GM12878 (cell line): ENCODE results near the gene EPB41. TPM values are rescaled to one million over a fixed set of nuclear protein-coding genes. Genes with fewer than 3 reads are reported as not detected.

Experiments
- ATAC-seq: fragments of 200-7000 bp; cut with Tn5 transposase; 3 replicates; pipeline ENCODE4 v1.9.1; 2020; ENCODE audit warnings: mild to moderate bottlenecking, moderate library complexity
- BruUV-seq: library from RNA; stranded (reverse); fragments of 400-500 nt; replicated peaks from 2 replicates; lab custom pipeline; 2021; lab: Mats Ljungman, UMichigan
- CTCF ChIA-PET: fragments of 300-600 bp; sonication (Branson Sonifier 250); formaldehyde crosslinking; extraction: SDS; loops from one replicate; lab custom pipeline; 2021; ENCODE audit warnings: inconsistent platforms; lab: Yijun Ruan, JAX
- POLR2A ChIA-PET: fragments of 350-600 bp; formaldehyde crosslinking; extraction: SDS; loops from one replicate; lab custom pipeline; 2021; ENCODE audit warnings: inconsistent platforms; lab: Charles Lee
- RAD21 ChIA-PET: fragments of 300-600 bp; sonication (Branson Sonifier 250); formaldehyde crosslinking; loops from one replicate; lab custom pipeline; 2023; ENCODE audit warnings: antibody characterized with exemption; ENCODE audit not compliant: unreplicated experiment; lab: Charles Lee
- SMC1A ChIA-PET: fragments of 300-600 bp; sonication (Branson Sonifier 250); formaldehyde crosslinking; loops from one replicate; lab custom pipeline; 2023; ENCODE audit not compliant: unreplicated experiment, uncharacterized antibody; lab: Charles Lee
- DNase-seq: peaks from one replicate; pipeline ENCODE4 v3.0.0-alpha.2; 2011; ENCODE audit warnings: low read depth, low spot score
- FAIRE-seq: peaks from 3 replicates; lab custom pipeline; 2011; peaks lifted over from hg19 to GRCh38; lab: Jason Lieb, UNC
- H2AFZ ChIP-seq: 2 replicates; pipeline ENCODE4 v1.6.0; 2011; ENCODE audit warnings: low read depth, low read length, control low read depth; ENCODE audit not compliant: control insufficient read depth
- H3K27ac ChIP-seq: 2 replicates; pipeline ENCODE4 v1.5.1; 2011; ENCODE audit warnings: control low read depth; ENCODE audit not compliant: control insufficient read depth, insufficient read depth
- H3K27me3 ChIP-seq, 2 experiments: replicated peaks in 1 of 2; 2 replicates each; pipeline versions ENCODE4 v1.6.0 to v1.6.1; 2011; ENCODE audit warnings: low read length in 1 of 2; ENCODE audit not compliant: control insufficient read depth in 2 of 2, insufficient read depth in 2 of 2
- H3K36me3 ChIP-seq, 2 experiments: 2 replicates each; pipeline ENCODE4 v1.5.1; 2011; ENCODE audit warnings: low read length in 1 of 2; ENCODE audit not compliant: control insufficient read depth in 2 of 2, insufficient read depth in 2 of 2
- H3K4me1 ChIP-seq: 2 replicates; pipeline ENCODE4 v1.6.1; 2011; ENCODE audit warnings: mild to moderate bottlenecking, low read length, moderate library complexity, mixed read lengths; ENCODE audit not compliant: control insufficient read depth, insufficient read depth
- H3K4me2 ChIP-seq: 2 replicates; pipeline ENCODE4 v1.6.0; 2011; ENCODE audit warnings: control low read depth; ENCODE audit not compliant: control insufficient read depth, insufficient read depth
- H3K4me3 ChIP-seq: fragments of 200-600 bp; sonication (generic); 2 replicates; pipeline ENCODE4 v1.5.1; 2016
- H3K79me2 ChIP-seq: 2 replicates; pipeline ENCODE4 v1.6.0; 2011; ENCODE audit warnings: low read length; ENCODE audit not compliant: control insufficient read depth, insufficient read depth
- H3K9ac ChIP-seq: 2 replicates; pipeline ENCODE4 v1.8.0; 2011; ENCODE audit warnings: low read length, control low read depth, mixed read lengths; ENCODE audit not compliant: control insufficient read depth, insufficient read depth
- H3K9me3 ChIP-seq: replicated peaks from 3 replicates; pipeline ENCODE4 v1.5.1; 2011; ENCODE audit warnings: mild to moderate bottlenecking, low read length; ENCODE audit not compliant: control insufficient read depth, insufficient read depth
- H4K20me1 ChIP-seq: 2 replicates; pipeline ENCODE4 v1.6.0; 2011; ENCODE audit not compliant: control insufficient read depth, insufficient read depth
- FOXM1 ChIP-seq: IDR thresholded peaks from 2 replicates; pipeline ENCODE4 v1.6.1; 2012; ENCODE audit warnings: low read depth, mild to moderate bottlenecking, inconsistent platforms, low read length, moderate library complexity
- HCFC1 ChIP-seq: fragments of 150-350 bp; IDR thresholded peaks from 2 replicates; pipeline ENCODE4 v1.6.1; 2014; ENCODE audit warnings: low read length
- IRF4 ChIP-seq: IDR thresholded peaks from 2 replicates; pipeline ENCODE4 v1.6.1; 2011; ENCODE audit warnings: low read depth, low read length
- POLR2A ChIP-seq: IDR thresholded peaks from 2 replicates; pipeline ENCODE4 v1.6.1; 2011; ENCODE audit warnings: low read depth, mild to moderate bottlenecking, low read length
- POLR2AphosphoS2 ChIP-seq: IDR thresholded peaks from 2 replicates; pipeline ENCODE4 v1.6.1; 2011; ENCODE audit warnings: low read depth, mild to moderate bottlenecking, low read length, improper control_type of control experiment, moderate library complexity
- SMAD5 ChIP-seq: IDR thresholded peaks from 2 replicates; pipeline ENCODE4 v1.6.1; 2016; ENCODE audit warnings: antibody characterized with exemption, low read depth
- ZNF217 ChIP-seq: fragments of 450-650 bp; IDR thresholded peaks from 2 replicates; pipeline ENCODE4 v1.6.1; 2017; ENCODE audit warnings: antibody characterized with exemption, mild to moderate bottlenecking
- ZNF622 ChIP-seq: fragments of 450-650 bp; IDR thresholded peaks from 2 replicates; pipeline ENCODE4 v1.6.1; 2017; ENCODE audit warnings: mild to moderate bottlenecking, inconsistent platforms
- WGBS: methylation state at CpG from one replicate; pipeline ENCODE4 v1.1.6; 2016; ENCODE audit warnings: low lambda C conversion rate; ENCODE audit not compliant: insufficient replicate concordance, insufficient coverage; ENCODE audit errors: missing lambda C conversion rate; 5-methylcytosine and 5-hydroxymethylcytosine counted together
- in situ Hi-C: fragments of 300-500 bp; cut with MboI; formaldehyde crosslinking; loops from 9 replicates; pipeline ENCODE4 v1.14.3; 2018; ENCODE audit warnings: mixed read lengths
- intact Hi-C: fragments of 100-400 bp; cut with micrococcal nuclease; formaldehyde crosslinking; loops from one replicate; pipeline ENCODE4 v1.14.2; 2022; ENCODE audit not compliant: unreplicated experiment
- polyA plus RNA-seq, 11 experiments: library from polyadenylated mRNA; depleted of rRNA in 4 of 11; unstranded in 6 of 11; stranded (reverse) in 5 of 11; fragments of >200 nt; fragmentation: Nextera tagmentation in 4 of 11; fragmentation: Illumina TruSeq in 1 of 11; extraction: Ambion mirVana in 4 of 11; extraction: Trizol in 1 of 11; gene quantifications; 1 replicate in 1 of 11; 2 replicates in 10 of 11; pipeline versions ENCODE4 v1.2.1 to v1.2.3, GENCODE V29; 2011 to 2016; ENCODE audit warnings: inconsistent platforms in 2 of 11, missing spikeins in 2 of 11, low read depth in 1 of 11
- total RNA-seq, 4 experiments: library from RNA; depleted of rRNA in 3 of 4; stranded (reverse); fragments of >200 nt in 3 of 4; fragmentation: Illumina TruSeq in 1 of 4; extraction: Trizol in 1 of 4; gene quantifications; 2 replicates each; pipeline versions ENCODE4 v1.2.1 to v1.2.3, GENCODE V29; 2013 to 2021
- TF ChIP-seq, protein P1 (sequence below): fragments of 450-650 bp; IDR thresholded peaks from 2 replicates; pipeline ENCODE4 v1.6.1; 2017; ENCODE audit warnings: mild to moderate bottlenecking, moderate library complexity
- TF ChIP-seq, protein P2 (sequence below): IDR thresholded peaks from 2 replicates; pipeline ENCODE4 v1.6.1; 2011; ENCODE audit warnings: borderline replicate concordance, low read depth, mild to moderate bottlenecking, moderate library complexity, low read length; ENCODE audit not compliant: insufficient read depth, poor library complexity, severe bottlenecking

Gene EPB41
- total and polyA plus RNA-seq, 10 of the 15 experiments (the other 5 are each of a cell fraction or from before 2014, with no cell fraction given), result 1.1 to 77.6 (median 58.8) TPM

DNA sequence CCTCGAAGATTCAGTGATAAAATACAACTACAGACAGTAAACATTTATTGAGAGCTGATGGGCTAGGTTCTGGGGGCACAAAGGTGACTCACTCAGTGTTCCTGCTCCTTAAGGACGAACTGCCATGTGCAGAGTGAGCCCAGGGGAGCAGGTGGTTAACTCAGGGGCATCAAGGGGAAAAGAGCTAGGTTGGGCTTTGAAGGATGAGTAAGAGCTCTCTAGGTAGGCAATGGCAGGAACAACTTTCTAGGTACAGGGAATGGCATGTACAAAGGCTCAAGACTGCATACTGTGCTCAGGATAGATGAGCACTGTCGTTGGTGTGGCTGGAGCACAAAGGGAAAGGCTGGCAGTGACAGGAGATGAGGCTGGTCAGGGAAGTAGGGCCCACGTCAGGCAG is 16.6 kb upstream of the EPB41 start:
- no TSS peak for BruUV-seq
- Histone ChIP-seq H3K4me1 (no peaks in the 10 kb centered on the region), H3K27ac (no peak overlapping the region), H3K4me3 (no peak overlapping the region), H3K9me3 (no peaks in the 10 kb centered on the region), H2AFZ (no peak overlapping the region), H3K79me2 (no peaks in the 10 kb centered on the region), H3K9ac (no peak overlapping the region), H3K4me2 (no peak overlapping the region), H4K20me1 (no peaks in the 10 kb centered on the region), H3K36me3 (no peaks in the 10 kb centered on the region), H3K27me3 (no peaks in the 10 kb centered on the region)
- ATAC-seq (no peak), DNase-seq (no peak), FAIRE-seq (peak; percentile 69)
- ChIA-PET CTCF (interaction anchor here (3.7 kb wide), 1 partner anchor 136 kb away, joined by 17 read pairs; no protein-coding TSS in a partner anchor), POLR2A (no interaction called here), SMC1A (interaction anchor here (1.4 to 2.9 kb wide), 2 partner anchors 16 to 136 kb away, joined by 3 to 15 read pairs; no protein-coding TSS in a partner anchor), RAD21 (interaction anchor here (1.3 kb wide), 1 partner anchor 13 kb away, joined by 4 read pairs; no protein-coding TSS in a partner anchor)
- 55% methylated on average over 4 of the region's 4 CpGs for WGBS
- in situ Hi-C loops (no loop called here), intact Hi-C loops (no loop called here)
- TF ChIP-seq HCFC1, result no peak
- TF ChIP-seq IRF4, result no peak
- no peak for TF ChIP-seq POLR2AphosphoS2
- TF ChIP-seq SMAD5, result no peak
- TF ChIP-seq POLR2A, result no peak
- TF ChIP-seq, protein P1, sequence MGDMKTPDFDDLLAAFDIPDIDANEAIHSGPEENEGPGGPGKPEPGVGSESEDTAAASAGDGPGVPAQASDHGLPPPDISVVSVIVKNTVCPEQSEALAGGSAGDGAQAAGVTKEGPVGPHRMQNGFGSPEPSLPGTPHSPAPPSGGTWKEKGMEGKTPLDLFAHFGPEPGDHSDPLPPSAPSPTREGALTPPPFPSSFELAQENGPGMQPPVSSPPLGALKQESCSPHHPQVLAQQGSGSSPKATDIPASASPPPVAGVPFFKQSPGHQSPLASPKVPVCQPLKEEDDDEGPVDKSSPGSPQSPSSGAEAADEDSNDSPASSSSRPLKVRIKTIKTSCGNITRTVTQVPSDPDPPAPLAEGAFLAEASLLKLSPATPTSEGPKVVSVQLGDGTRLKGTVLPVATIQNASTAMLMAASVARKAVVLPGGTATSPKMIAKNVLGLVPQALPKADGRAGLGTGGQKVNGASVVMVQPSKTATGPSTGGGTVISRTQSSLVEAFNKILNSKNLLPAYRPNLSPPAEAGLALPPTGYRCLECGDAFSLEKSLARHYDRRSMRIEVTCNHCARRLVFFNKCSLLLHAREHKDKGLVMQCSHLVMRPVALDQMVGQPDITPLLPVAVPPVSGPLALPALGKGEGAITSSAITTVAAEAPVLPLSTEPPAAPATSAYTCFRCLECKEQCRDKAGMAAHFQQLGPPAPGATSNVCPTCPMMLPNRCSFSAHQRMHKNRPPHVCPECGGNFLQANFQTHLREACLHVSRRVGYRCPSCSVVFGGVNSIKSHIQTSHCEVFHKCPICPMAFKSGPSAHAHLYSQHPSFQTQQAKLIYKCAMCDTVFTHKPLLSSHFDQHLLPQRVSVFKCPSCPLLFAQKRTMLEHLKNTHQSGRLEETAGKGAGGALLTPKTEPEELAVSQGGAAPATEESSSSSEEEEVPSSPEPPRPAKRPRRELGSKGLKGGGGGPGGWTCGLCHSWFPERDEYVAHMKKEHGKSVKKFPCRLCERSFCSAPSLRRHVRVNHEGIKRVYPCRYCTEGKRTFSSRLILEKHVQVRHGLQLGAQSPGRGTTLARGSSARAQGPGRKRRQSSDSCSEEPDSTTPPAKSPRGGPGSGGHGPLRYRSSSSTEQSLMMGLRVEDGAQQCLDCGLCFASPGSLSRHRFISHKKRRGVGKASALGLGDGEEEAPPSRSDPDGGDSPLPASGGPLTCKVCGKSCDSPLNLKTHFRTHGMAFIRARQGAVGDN, result no peak
- TF ChIP-seq, protein P2, sequence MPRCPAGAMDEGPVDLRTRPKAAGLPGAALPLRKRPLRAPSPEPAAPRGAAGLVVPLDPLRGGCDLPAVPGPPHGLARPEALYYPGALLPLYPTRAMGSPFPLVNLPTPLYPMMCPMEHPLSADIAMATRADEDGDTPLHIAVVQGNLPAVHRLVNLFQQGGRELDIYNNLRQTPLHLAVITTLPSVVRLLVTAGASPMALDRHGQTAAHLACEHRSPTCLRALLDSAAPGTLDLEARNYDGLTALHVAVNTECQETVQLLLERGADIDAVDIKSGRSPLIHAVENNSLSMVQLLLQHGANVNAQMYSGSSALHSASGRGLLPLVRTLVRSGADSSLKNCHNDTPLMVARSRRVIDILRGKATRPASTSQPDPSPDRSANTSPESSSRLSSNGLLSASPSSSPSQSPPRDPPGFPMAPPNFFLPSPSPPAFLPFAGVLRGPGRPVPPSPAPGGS, result no peak
- no peak for TF ChIP-seq FOXM1
- TF ChIP-seq ZNF217, result no peak
- no peak for TF ChIP-seq ZNF622
